ENCODE measurements around the gene PRRC2B. TPM values are rescaled to one million over a fixed set of nuclear protein-coding genes. Genes with fewer than 3 reads are reported as not detected.

PRRC2B gene
- total and polyA plus RNA-seq, 2 of the 8 experiments (the other 6 are each of a cell fraction or from before 2014, with no cell fraction given), result 37.3 to 249 TPM

DNA sequence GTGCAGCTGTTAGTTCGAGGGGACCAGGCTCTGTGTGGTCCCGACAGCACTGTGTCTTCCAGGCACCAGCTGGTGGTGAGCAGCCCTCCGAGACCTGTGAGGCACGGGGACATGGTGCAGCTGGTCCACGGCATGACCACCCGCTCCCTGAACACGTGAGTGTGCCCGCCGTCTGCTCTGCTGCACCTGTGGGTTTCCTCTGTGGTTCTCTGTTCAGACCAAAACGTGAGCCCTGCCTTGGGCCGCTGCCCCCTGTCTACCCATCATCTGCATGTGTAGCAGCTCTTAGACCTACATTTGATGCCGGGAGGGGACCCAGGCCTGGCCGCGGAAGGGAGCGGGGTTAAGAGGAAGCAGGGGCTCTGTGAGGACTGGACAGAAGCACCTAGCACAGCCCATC lies 119.3 kb downstream of the PRRC2B start (continued):
- TF ChIP-seq SP4 (IDR thresholded peaks at IDR 0.05; ENCODE audit: low read length), result no peak

All from H1 (cell line).